ENCODE measurements around the gene CD99.
"Not testable (repeated sequence)": the region's sequence is repeated elsewhere in the genome, so short reads cannot be mapped to it uniquely, and the experiment has no call there.

Gene CD99

GRCh38 chrX:2764766-2765548 is 73.9 kb downstream of the CD99 start:
- not testable (repeated sequence) for H4K8ac ChIP-seq (ENCODE audit: low read length); H3K27ac ChIP-seq (ENCODE audit: low read length, poor library complexity, severe bottlenecking); H4K91ac ChIP-seq (ENCODE audit: low read length); H3K4me2 ChIP-seq (ENCODE audit: low read length, poor library complexity, severe bottlenecking); H2BK120ac ChIP-seq (ENCODE audit: low read depth, low read length); H3K23ac ChIP-seq (ENCODE audit: low read length in 2 of 2); H2BK5ac ChIP-seq (ENCODE audit: low read depth, low read length, poor library complexity, severe bottlenecking); H3K4me1 ChIP-seq (ENCODE audit: control insufficient read depth, insufficient read depth, low read depth, low read length); H2BK12ac ChIP-seq (ENCODE audit: low read length in 2 of 2); H2AFZ ChIP-seq (ENCODE audit: low read depth, low read length); H3K27me3 ChIP-seq (ENCODE audit: control insufficient read depth in 1 of 2, insufficient read depth in 1 of 2, low read length in 2 of 2); H3K18ac ChIP-seq (ENCODE audit: low read depth in 1 of 2, low read length in 2 of 2); H2BK15ac ChIP-seq (ENCODE audit: low read depth, poor library complexity, severe bottlenecking); DNase-seq; H3K14ac ChIP-seq (ENCODE audit: low read length in 2 of 2); H3K9me3 ChIP-seq (ENCODE audit: control insufficient read depth, low read length); H2AK5ac ChIP-seq (ENCODE audit: low read length, severe bottlenecking); H3K79me1 ChIP-seq (replicated peaks; ENCODE audit: low read length, poor library complexity, severe bottlenecking); H3K4ac ChIP-seq (ENCODE audit: low read depth in 1 of 2, low read length in 2 of 2); H3K4me3 ChIP-seq (ENCODE audit: insufficient read depth in 1 of 2, low read depth in 1 of 2, low read length in 2 of 2)
- Histone ChIP-seq H3K36me3 (ENCODE audit: control insufficient read depth in 1 of 2, insufficient read depth in 2 of 2, low read depth in 1 of 2, low read length in 2 of 2) (peaks cover 0 to 18% of the 10 kb centered on the region in 2 experiments), H3K9ac (ENCODE audit: low read length) (peak overlapping the region; percentile 11)
- 93% methylated on average over 15 of the region's 19 CpGs for WGBS

DNA sequence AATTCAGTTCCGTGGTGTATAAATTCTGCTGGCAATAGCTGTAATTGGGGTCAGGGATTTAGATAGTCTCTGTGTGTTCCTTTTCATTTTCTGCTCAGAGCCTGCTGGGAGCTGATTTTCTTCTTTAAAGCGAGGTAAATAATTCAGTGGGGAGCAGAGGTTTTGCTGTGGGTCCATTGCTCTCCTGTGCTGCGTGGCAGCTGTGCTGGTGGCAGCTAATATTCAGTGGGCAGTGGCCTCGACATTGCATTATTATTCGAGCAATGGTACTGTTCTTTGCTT is 74.4 kb downstream of the CD99 start:
- no peak for DNase-seq
- H3K4me3 ChIP-seq (ENCODE audit: insufficient read depth in 1 of 2, low read depth in 1 of 2, low read length in 2 of 2): no peak overlapping the region

GRCh38 chrX:2766906-2767305 is 75.8 kb downstream of the CD99 start:
- Histone ChIP-seq H2AK5ac (ENCODE audit: low read length, severe bottlenecking) (no peak overlapping the region), H3K9ac (ENCODE audit: low read length) (peak overlapping the region; percentile 89), H2AFZ (ENCODE audit: low read depth, low read length) (no peak overlapping the region), H2BK15ac (ENCODE audit: low read depth, poor library complexity, severe bottlenecking) (peak overlapping the region; percentile 40), H3K14ac (ENCODE audit: low read length in 2 of 2) (no peak overlapping the region), H3K4me1 (ENCODE audit: control insufficient read depth, insufficient read depth, low read depth, low read length) (no peaks in the 10 kb centered on the region), H3K4me3 (ENCODE audit: insufficient read depth in 1 of 2, low read depth in 1 of 2, low read length in 2 of 2) (peak overlapping the region in 1 of 2 experiments; percentile 36), H3K18ac (ENCODE audit: low read depth in 1 of 2, low read length in 2 of 2) (no peak overlapping the region), H3K27ac (ENCODE audit: low read length, poor library complexity, severe bottlenecking) (no peak overlapping the region), H3K23ac (ENCODE audit: low read length in 2 of 2) (no peak overlapping the region), H2BK12ac (ENCODE audit: low read length in 2 of 2) (no peak overlapping the region), H4K8ac (ENCODE audit: low read length) (no peak overlapping the region), H2BK5ac (ENCODE audit: low read depth, low read length, poor library complexity, severe bottlenecking) (no peak overlapping the region), H3K9me3 (ENCODE audit: control insufficient read depth, low read length) (no peaks in the 10 kb centered on the region), H3K36me3 (ENCODE audit: control insufficient read depth in 1 of 2, insufficient read depth in 2 of 2, low read depth in 1 of 2, low read length in 2 of 2) (peaks cover 0 to 22% of the 10 kb centered on the region in 2 experiments), H3K27me3 (ENCODE audit: control insufficient read depth in 1 of 2, insufficient read depth in 1 of 2, low read length in 2 of 2) (peaks cover 0 to 8% of the 10 kb centered on the region in 2 experiments), H4K91ac (ENCODE audit: low read length) (peak overlapping the region; percentile 45), H3K79me1 (replicated peaks; ENCODE audit: low read length, poor library complexity, severe bottlenecking) (no peaks in the 10 kb centered on the region), H3K4me2 (ENCODE audit: low read length, poor library complexity, severe bottlenecking) (no peak overlapping the region), H2BK120ac (ENCODE audit: low read depth, low read length) (no peak overlapping the region), H3K4ac (ENCODE audit: low read depth in 1 of 2, low read length in 2 of 2) (no peak overlapping the region)
- DNase-seq: peak; percentile 15
- 87% methylated on average over 11 of the region's 11 CpGs for WGBS

More for the DNA sequence above, 74.4 kb downstream of the CD99 start:
- no peak overlapping the region for H3K4ac ChIP-seq (ENCODE audit: low read depth in 1 of 2, low read length in 2 of 2)
- no peak overlapping the region for H4K91ac ChIP-seq (ENCODE audit: low read length)
- H3K9me3 ChIP-seq (ENCODE audit: control insufficient read depth, low read length): no peaks in the 10 kb centered on the region
- H3K18ac ChIP-seq (ENCODE audit: low read depth in 1 of 2, low read length in 2 of 2): no peak overlapping the region
- H3K4me1 ChIP-seq (ENCODE audit: control insufficient read depth, insufficient read depth, low read depth, low read length): no peaks in the 10 kb centered on the region
- peaks cover 0 to 18% of the 10 kb centered on the region in 2 experiments for H3K36me3 ChIP-seq (ENCODE audit: control insufficient read depth in 1 of 2, insufficient read depth in 2 of 2, low read depth in 1 of 2, low read length in 2 of 2)
- peaks cover 0 to 8% of the 10 kb centered on the region in 2 experiments for H3K27me3 ChIP-seq (ENCODE audit: control insufficient read depth in 1 of 2, insufficient read depth in 1 of 2, low read length in 2 of 2)
- H2BK5ac ChIP-seq (ENCODE audit: low read depth, low read length, poor library complexity, severe bottlenecking): no peak overlapping the region
- H3K79me1 ChIP-seq (replicated peaks; ENCODE audit: low read length, poor library complexity, severe bottlenecking): no peaks in the 10 kb centered on the region
- no peak overlapping the region for H4K8ac ChIP-seq (ENCODE audit: low read length)
- no peak overlapping the region for H3K14ac ChIP-seq (ENCODE audit: low read length in 2 of 2)
- no peak overlapping the region for H3K4me2 ChIP-seq (ENCODE audit: low read length, poor library complexity, severe bottlenecking)
- no peak overlapping the region for H2BK15ac ChIP-seq (ENCODE audit: low read depth, poor library complexity, severe bottlenecking)
- H2AK5ac ChIP-seq (ENCODE audit: low read length, severe bottlenecking): no peak overlapping the region
- H3K23ac ChIP-seq (ENCODE audit: low read length in 2 of 2): no peak overlapping the region
- no peak overlapping the region for H2AFZ ChIP-seq (ENCODE audit: low read depth, low read length)
- H2BK12ac ChIP-seq (ENCODE audit: low read length in 2 of 2): no peak overlapping the region
- no peak overlapping the region for H3K27ac ChIP-seq (ENCODE audit: low read length, poor library complexity, severe bottlenecking)
- H2BK120ac ChIP-seq (ENCODE audit: low read depth, low read length): no peak overlapping the region
- peak overlapping the region; percentile 11 for H3K9ac ChIP-seq (ENCODE audit: low read length)
- 87% methylated on average over 5 of the region's 5 CpGs for WGBS

DNA sequence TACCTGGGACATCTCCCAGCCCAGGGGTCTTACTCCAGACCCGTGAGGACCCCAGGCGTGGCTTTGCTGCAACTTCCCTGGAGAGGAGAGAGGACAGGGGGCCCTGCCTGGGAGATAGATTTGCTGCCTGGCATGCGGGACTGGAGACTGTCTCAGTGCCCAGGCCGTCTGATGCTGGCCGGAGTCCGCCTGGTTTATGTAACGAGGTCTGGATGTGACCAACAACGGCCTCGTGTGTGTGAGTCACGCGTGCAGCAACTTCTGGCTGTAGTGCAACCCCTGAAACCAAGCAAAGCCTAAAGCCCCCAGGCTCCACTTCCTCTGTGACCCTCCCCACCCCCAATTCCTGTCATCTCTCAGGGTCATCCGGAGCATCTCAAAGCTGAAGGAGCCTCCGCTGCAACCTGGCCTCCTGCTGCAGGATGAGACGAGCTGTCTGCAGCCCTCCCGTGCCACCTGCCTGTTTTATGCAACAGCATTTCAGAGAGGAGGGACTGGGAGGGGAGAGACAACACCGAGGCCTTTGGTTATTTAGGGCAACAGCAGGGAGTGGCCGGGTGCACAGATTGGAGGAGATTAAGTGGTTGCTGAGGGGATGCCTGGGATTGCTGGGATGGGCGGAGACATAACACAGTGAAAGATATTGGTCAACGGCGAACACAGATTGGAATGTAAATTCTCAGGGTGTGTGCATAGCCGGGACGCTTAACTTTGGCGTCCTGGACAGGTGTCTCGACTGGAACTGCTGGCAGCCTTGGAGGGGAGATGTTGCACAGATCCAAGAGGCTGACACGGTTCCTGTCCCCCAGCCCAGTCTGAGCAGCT is 76.7 kb downstream of the CD99 start:
- no peak overlapping the region for H3K27ac ChIP-seq (ENCODE audit: low read length, poor library complexity, severe bottlenecking)
- no peak overlapping the region for H3K23ac ChIP-seq (ENCODE audit: low read length in 2 of 2)
- H2BK15ac ChIP-seq (ENCODE audit: low read depth, poor library complexity, severe bottlenecking): no peak overlapping the region
- WGBS: 55% methylated on average over 19 of the region's 25 CpGs
- H4K8ac ChIP-seq (ENCODE audit: low read length): no peak overlapping the region
- peak; percentile 79 for DNase-seq
- H2BK120ac ChIP-seq (ENCODE audit: low read depth, low read length): no peak overlapping the region
- no peaks in the 10 kb centered on the region for H3K4me1 ChIP-seq (ENCODE audit: control insufficient read depth, insufficient read depth, low read depth, low read length)
- H3K4me3 ChIP-seq (ENCODE audit: insufficient read depth in 1 of 2, low read depth in 1 of 2, low read length in 2 of 2): peak overlapping the region in 1 of 2 experiments; percentile 36
- H2AK5ac ChIP-seq (ENCODE audit: low read length, severe bottlenecking): no peak overlapping the region
- H3K79me1 ChIP-seq (replicated peaks; ENCODE audit: low read length, poor library complexity, severe bottlenecking): no peaks in the 10 kb centered on the region
- H3K36me3 ChIP-seq (ENCODE audit: control insufficient read depth in 1 of 2, insufficient read depth in 2 of 2, low read depth in 1 of 2, low read length in 2 of 2): peaks cover 0 to 20% of the 10 kb centered on the region in 2 experiments
- peak overlapping the region; percentile 89 for H3K9ac ChIP-seq (ENCODE audit: low read length)
- H2BK5ac ChIP-seq (ENCODE audit: low read depth, low read length, poor library complexity, severe bottlenecking): no peak overlapping the region
- H3K14ac ChIP-seq (ENCODE audit: low read length in 2 of 2): no peak overlapping the region
- no peak overlapping the region for H2AFZ ChIP-seq (ENCODE audit: low read depth, low read length)
- no peak overlapping the region for H3K4ac ChIP-seq (ENCODE audit: low read depth in 1 of 2, low read length in 2 of 2)
- H3K18ac ChIP-seq (ENCODE audit: low read depth in 1 of 2, low read length in 2 of 2): no peak overlapping the region
- no peak overlapping the region for H2BK12ac ChIP-seq (ENCODE audit: low read length in 2 of 2)
- no peaks in the 10 kb centered on the region for H3K9me3 ChIP-seq (ENCODE audit: control insufficient read depth, low read length)
- no peak overlapping the region for H4K91ac ChIP-seq (ENCODE audit: low read length)
- H3K4me2 ChIP-seq (ENCODE audit: low read length, poor library complexity, severe bottlenecking): no peak overlapping the region
- peaks cover 0 to 8% of the 10 kb centered on the region in 2 experiments for H3K27me3 ChIP-seq (ENCODE audit: control insufficient read depth in 1 of 2, insufficient read depth in 1 of 2, low read length in 2 of 2)
